Omental fat pad (tissue), 4 donors: ENCODE data around the gene PRX. TPM values are rescaled to one million over a fixed set of nuclear protein-coding genes. Genes with fewer than 3 reads are reported as not detected.

Experiments
- ATAC-seq: fragments of 150-250 bp; one replicate; pipeline ENCODE4 v1.9.1; 2016; ENCODE audit warnings: mild to moderate bottlenecking, moderate library complexity; ENCODE audit not compliant: low FRiP score
- DNase-seq: peaks from one replicate; pipeline ENCODE4 v3.0.0-alpha.2; 2019; ENCODE audit warnings: low spot score
- small RNA-seq: library from RNA; depleted of rRNA; stranded (forward); fragments of <200 nt; gene quantifications from one replicate; pipeline ENCODE3, GENCODE V24; 2016
- total RNA-seq, 4 donors: library from RNA; depleted of rRNA; stranded (reverse); fragments of >200 nt; gene quantifications; one replicate each; pipeline ENCODE4 v1.1.0, GENCODE V29; 2016
- TF ChIP-seq, protein P1 (sequence below), 3 donors: fragments of 450-650 bp; IDR thresholded peaks; one replicate each; pipeline ENCODE4 v1.5.1; 2016 to 2017; ENCODE audit warnings: antibody characterized with exemption in 3 of 3, mild to moderate bottlenecking in 3 of 3, moderate library complexity in 2 of 3

The PRX gene
- total RNA-seq, 4 donors from 2014 or later, result 2.2 to 6.1 (median 4.3) TPM

DNA sequence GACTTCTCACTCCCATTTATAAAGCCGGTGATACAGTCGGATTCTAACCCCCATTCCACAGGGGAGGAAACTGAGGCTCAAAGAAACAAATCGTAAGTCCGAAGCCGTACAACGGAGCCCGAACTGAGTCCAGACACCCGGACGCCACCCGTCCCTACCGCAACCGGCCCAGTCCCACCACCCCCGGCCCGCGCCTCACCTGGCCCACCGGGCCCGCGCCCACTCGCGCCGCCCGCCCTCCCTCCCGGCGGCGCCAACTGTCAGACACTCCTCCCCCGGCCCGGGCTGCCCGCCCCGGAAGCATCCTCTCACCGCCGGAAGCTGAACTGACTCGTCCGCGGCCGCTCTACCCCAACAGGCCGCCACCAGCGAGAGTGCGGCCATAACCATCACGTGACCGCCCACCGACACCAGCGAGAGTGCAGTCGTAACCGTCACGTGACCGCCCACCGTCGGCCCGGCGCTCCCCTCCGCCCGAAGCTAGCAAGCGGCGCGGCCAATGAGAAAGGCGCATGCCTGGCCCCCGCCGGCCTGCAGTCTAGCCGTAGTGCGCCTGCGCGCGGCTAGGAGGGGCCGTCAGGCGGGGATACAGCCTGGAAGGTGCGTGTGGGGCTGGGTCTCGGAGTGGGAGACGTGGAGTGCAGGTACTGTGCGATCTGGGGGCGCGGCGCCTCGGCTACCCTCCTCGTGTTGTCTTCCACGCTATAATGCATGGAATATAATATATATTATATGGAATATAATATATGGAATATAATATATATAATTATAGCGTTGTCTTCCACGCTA is 64.9 kb downstream of the PRX start, which contains the start of the genes C19orf47 and PLD3:
TSS of gene C19orf47 (minus strand) at position 273 of the 789 bp plus-strand sequence. CDS start 6,540 bp downstream, outside the sequence.
TSS of gene PLD3 (plus strand) at position 571 of the 789 bp plus-strand sequence. CDS start 17,789 bp downstream, outside the sequence.
- peak; percentile 94 for DNase-seq
- TF ChIP-seq, protein P1, sequence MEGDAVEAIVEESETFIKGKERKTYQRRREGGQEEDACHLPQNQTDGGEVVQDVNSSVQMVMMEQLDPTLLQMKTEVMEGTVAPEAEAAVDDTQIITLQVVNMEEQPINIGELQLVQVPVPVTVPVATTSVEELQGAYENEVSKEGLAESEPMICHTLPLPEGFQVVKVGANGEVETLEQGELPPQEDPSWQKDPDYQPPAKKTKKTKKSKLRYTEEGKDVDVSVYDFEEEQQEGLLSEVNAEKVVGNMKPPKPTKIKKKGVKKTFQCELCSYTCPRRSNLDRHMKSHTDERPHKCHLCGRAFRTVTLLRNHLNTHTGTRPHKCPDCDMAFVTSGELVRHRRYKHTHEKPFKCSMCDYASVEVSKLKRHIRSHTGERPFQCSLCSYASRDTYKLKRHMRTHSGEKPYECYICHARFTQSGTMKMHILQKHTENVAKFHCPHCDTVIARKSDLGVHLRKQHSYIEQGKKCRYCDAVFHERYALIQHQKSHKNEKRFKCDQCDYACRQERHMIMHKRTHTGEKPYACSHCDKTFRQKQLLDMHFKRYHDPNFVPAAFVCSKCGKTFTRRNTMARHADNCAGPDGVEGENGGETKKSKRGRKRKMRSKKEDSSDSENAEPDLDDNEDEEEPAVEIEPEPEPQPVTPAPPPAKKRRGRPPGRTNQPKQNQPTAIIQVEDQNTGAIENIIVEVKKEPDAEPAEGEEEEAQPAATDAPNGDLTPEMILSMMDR (IDR thresholded peaks at IDR 0.05), result no peak
- peak; percentile 100 for ATAC-seq

DNA sequence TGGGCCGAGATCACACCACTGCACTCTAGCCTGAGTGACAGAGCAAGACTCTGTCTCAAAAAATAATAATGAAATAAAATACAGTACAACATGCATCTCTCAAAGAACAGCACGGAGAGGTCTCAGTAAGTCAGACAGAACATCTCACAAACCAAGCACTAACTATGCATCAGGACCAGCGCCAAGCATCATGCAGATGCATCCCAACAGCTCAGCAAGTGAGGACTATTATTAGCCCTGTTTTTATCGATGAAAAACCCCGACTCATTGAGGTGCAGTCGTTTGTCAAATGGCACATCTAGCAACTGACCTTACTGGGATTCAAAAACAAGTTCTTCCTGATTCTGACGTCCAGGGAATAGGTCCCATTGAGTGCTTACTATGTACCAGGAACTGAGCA is 68.8 kb downstream of the PRX start:
- TF ChIP-seq, protein P1 (IDR thresholded peaks at IDR 0.05), result no peak
- ATAC-seq (no peak), DNase-seq (no peak)

Small RNA genes lying within 50 kb of the gene (small RNA-seq; reads per million reads assigned to genes)
- not detected for gene MIR6796
- gene RF00017, result not detected

Other genes with a start within 250 kb of the PRX start
- 1 to 10 TPM; 5.9 to 9.7 (median 7.6) TPM for gene MAP3K10, start 222.0 kb downstream of the PRX start, total RNA-seq
- gene TTC9B, start 195.0 kb downstream of the PRX start, total RNA-seq, result under 1 TPM in 1 of 4 donors, not detected in 3; 0.28 TPM
- gene CCNP, start 186.7 kb downstream of the PRX start, total RNA-seq, result 1 to 10 TPM in 1 of 4 donors, under 1 TPM in 2, not detected in 1; 0.37 to 1.1 (median 0.48) TPM
- 100 to 1,000 TPM in 2 of 4 donors, 10 to 100 TPM in 2; 84.7 to 151 (median 99.1) TPM for gene AKT2, start 128.0 kb downstream of the PRX start, total RNA-seq
- gene C19orf47, start 65.0 kb downstream of the PRX start, total RNA-seq, result 10 to 100 TPM in 1 of 4 donors, 1 to 10 TPM in 3; 7.6 to 11.9 (median 8.3) TPM
- 100 to 1,000 TPM; 254 to 437 (median 351) TPM for gene PLD3, start 64.7 kb downstream of the PRX start, total RNA-seq
- gene HIPK4, start 23.2 kb downstream of the PRX start, total RNA-seq, result 1 to 10 TPM in 1 of 4 donors, under 1 TPM in 1, not detected in 2; 0.24 to 2.2 TPM
- gene SERTAD1, start 12.6 kb upstream of the PRX start, total RNA-seq, result 10 to 100 TPM; 18.9 to 80.9 (median 37.7) TPM
- 10 to 100 TPM; 18.5 to 37.3 (median 23.7) TPM for gene SERTAD3, start 31.0 kb upstream of the PRX start, total RNA-seq
- 100 to 1,000 TPM; 240 to 419 (median 329) TPM for gene BLVRB, start 52.4 kb upstream of the PRX start, total RNA-seq
- gene SPTBN4, start 53.6 kb upstream of the PRX start, total RNA-seq, result 1 to 10 TPM; 1.4 to 3.2 (median 3.0) TPM
- gene SHKBP1, start 163.5 kb upstream of the PRX start, total RNA-seq, result 10 to 100 TPM; 37.0 to 87.5 (median 47.8) TPM
- 100 to 1,000 TPM in 3 of 4 donors, 10 to 100 TPM in 1; 73.5 to 197 (median 114) TPM for gene LTBP4, start 188.0 kb upstream of the PRX start, total RNA-seq